GM12864 (cell line): ENCODE data around the gene DHRS7C.

ENCODE experiments used
- DNase-seq: peaks from one replicate; pipeline ENCODE4 v3.0.0-alpha.2; 2011; ENCODE audit warnings: low read depth
- H3K4me3 ChIP-seq: 2 replicates; pipeline ENCODE4 v1.5.1; 2011; ENCODE audit warnings: mild to moderate bottlenecking, low read depth, low read length, control low read depth
- TF ChIP-seq, protein P1 (sequence below): IDR thresholded peaks from 2 replicates; pipeline ENCODE4 v1.5.1; 2011; ENCODE audit warnings: low read depth, mild to moderate bottlenecking, moderate library complexity, low read length, control low read depth, inconsistent platforms; ENCODE audit errors: missing control alignments

DHRS7C gene

DNA sequence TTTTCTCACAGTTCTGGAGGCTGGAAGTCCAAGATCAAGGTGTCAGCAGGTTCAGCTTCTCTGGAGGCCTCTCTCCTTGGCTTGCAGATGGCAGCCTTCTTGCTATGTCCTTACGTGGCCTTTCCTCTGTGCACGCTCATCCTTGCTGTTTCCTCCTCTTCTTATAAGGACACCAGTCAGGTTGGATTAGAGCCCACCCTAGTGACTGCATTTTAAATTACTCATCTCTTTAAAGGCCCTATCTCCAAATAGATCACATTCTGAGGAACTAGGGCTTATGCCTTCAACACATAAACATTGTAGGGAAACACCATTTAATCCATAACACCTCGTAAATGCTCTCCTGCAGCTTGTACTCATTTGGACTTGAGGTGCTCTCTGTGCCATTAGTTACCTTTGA lies 36.3 kb downstream of the DHRS7C start:
- TF ChIP-seq, protein P1, sequence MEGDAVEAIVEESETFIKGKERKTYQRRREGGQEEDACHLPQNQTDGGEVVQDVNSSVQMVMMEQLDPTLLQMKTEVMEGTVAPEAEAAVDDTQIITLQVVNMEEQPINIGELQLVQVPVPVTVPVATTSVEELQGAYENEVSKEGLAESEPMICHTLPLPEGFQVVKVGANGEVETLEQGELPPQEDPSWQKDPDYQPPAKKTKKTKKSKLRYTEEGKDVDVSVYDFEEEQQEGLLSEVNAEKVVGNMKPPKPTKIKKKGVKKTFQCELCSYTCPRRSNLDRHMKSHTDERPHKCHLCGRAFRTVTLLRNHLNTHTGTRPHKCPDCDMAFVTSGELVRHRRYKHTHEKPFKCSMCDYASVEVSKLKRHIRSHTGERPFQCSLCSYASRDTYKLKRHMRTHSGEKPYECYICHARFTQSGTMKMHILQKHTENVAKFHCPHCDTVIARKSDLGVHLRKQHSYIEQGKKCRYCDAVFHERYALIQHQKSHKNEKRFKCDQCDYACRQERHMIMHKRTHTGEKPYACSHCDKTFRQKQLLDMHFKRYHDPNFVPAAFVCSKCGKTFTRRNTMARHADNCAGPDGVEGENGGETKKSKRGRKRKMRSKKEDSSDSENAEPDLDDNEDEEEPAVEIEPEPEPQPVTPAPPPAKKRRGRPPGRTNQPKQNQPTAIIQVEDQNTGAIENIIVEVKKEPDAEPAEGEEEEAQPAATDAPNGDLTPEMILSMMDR = no peak
- no peak overlapping the region for H3K4me3 ChIP-seq
- DNase-seq = no peak

DNA sequence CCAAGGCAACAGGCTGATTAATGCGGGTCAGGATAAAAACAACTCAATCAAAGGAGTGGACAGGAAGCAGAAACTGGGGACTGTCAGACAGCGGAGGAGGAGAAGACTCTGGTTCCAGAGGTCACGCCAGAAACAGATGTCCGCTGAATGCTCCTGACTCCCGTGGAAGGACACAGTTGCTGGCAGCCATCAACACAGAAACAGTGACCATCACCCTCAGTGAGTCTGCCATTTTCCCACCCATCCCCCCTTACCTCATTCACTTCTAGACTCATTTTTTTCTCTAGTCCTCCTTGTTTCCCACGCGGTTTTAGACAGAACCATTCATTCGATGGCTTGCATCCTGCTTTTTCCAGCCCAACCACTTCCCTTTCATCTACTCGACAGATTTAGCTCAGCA lies 40.9 kb downstream of the DHRS7C start:
- DNase-seq = no peak
- no peak overlapping the region for H3K4me3 ChIP-seq
- TF ChIP-seq, protein P1 = no peak

DNA sequence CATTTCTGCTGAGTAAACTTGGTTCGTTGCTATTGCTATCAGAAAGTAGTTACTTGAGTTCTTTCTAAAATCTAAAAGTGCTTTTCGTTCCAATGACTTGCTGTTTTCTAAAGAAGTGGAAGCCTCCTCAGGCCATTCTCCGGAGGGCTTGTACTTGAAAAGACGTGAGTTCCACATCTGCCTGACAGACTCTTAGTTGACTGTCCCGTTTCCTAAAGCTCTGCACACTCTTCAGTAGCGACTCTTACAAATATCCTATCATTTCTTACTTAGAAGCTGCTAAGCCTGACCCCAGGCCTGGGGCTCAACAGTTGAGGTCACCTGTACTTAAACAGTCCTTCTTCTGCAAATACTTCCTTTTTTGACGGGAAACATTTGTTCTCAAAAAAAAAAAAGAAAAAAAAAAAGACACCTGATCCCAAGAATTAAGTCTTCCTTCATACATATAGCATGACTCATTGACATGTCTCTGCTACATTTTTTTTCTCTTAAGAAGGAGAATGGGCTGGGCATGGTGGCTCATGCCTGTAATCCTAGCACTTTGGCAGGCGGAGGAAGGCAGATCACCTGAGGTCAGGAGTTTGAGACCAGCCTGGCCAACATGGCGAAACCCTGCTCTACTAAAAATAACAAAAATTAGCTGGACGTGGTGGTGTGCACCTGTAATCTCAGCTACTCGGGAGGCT lies 61.5 kb downstream of the DHRS7C start:
- DNase-seq = no peak

DNA sequence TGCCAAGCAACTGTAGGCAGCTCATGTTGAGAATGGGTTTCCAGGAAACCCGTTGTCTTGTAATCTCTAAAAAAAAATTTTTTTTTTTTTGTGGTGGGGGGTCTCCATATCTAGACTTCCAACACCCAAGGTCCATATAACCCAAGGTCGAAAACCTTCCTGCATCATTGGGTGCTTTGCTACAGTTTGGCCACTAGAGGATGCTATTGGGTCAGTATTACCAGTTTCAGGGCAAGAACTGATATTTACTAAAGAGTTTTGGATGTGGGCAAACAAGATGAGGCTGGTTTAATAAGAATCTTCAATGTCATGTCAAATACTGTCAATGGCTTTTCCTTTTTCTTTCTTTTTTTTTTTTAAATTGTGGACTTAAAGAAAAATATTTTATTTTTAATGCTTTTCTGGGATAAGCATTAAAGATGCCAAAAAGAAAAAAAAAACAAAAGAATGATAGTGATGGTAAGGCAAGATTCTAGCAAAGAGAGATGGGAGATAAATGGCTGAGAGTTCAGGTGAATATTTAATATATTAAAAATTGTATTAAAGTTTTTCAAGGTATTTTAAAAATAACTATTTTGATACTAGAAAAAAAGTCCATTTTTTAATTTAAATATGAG lies 62.2 kb downstream of the DHRS7C start:
- TF ChIP-seq, protein P1 = peak; percentile 99
- peak; percentile 4 for DNase-seq
- H3K4me3 ChIP-seq = no peak overlapping the region

More for the DNA sequence above, 61.5 kb downstream of the DHRS7C start:
- H3K4me3 ChIP-seq = no peak overlapping the region
- TF ChIP-seq, protein P1 = no peak

DNA sequence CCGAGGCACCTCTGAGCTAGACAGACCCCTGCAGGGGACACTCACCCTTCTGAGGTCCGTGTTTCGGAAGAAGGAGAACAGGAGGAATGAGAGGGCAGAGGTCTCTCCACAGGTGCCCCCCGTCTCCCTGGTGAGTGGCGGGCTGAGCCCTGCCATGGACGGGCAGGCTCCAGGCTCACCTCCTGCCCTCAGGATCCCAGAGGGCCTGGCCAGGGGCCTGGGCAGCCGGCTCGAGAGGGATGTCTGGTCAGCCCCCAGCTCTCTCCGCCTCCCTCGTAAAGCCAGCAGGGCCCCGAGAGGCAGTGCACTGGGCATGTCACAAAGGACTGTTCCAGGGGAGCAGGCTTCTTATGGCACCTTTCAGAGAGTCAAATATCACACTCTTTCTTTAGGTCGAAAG lies 62.8 kb downstream of the DHRS7C start:
- no peak for DNase-seq
- H3K4me3 ChIP-seq = no peak overlapping the region
- TF ChIP-seq, protein P1 = no peak

DNA sequence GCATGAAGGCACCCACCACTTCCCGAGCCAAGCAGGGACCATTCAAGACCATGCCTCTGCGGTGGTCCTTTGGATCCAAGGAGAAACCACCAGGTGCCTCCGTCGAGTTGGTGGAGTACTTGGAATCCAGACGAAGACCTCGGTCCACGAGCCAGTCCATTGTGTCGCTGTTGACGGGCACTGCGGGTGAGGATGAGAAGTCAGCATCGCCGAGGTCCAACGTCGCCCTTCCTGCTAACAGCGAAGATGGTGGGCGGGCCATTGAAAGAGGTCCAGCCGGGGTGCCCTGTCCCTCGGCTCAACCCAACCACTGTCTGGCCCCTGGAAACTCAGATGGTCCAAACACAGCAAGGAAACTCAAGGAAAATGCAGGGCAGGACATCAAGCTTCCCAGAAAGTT lies 63.4 kb downstream of the DHRS7C start:
- no peak for DNase-seq
- H3K4me3 ChIP-seq = no peak overlapping the region
- TF ChIP-seq, protein P1 = no peak

DNA sequence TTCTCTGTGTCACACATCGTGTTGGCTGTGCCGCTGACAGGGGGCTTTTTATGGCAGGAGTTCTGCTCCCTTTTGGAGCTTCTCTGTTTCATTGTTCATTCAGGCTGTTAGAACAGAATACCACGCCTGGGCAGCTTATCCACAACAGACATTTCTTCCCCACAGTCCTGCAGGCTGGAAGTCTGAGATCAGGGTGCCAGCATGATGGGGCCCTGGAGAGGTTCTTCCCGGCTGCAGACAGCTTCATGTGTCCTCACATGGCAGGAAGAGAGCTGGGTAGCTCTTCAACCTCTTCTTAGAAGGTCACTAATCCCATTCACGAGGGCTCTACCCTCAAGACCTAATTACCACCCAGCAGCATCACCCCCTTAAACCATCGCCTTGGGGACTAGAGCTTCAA lies 65.1 kb downstream of the DHRS7C start:
- DNase-seq = no peak
- TF ChIP-seq, protein P1 = no peak
- no peak overlapping the region for H3K4me3 ChIP-seq
